Neural cell (in vitro differentiated cells): ENCODE results near the gene PHOSPHO1. TPM values are rescaled to one million over a fixed set of nuclear protein-coding genes. Genes with fewer than 3 reads are reported as not detected.

Experiments
- H2AFZ ChIP-seq: fragments of 200-600, 300-800 bp; sonication (generic), shearing (Covaris generic); 2 replicates; pipeline ENCODE4 v1.6.0; 2014; ENCODE audit warnings: low read depth, mild to moderate bottlenecking, antibody characterized with exemption, low read length, moderate library complexity
- H3F3A ChIP-seq: fragments of 200-600 bp; shearing (Covaris generic); 2 replicates; pipeline ENCODE4 v1.6.1; 2016; ENCODE audit warnings: mild to moderate bottlenecking, moderate library complexity, mixed read lengths, antibody characterized with exemption, low read length; ENCODE audit not compliant: insufficient read depth, poor library complexity, severe bottlenecking
- H3K27ac ChIP-seq: fragments of 200-600, 300-800 bp; sonication (generic), shearing (Covaris generic); 2 replicates; pipeline ENCODE4 v1.5.1; 2014; ENCODE audit warnings: mild to moderate bottlenecking, low read length, moderate library complexity
- H3K27me3 ChIP-seq: fragments of 300-800, 200-600 bp; sonication (generic), shearing (Covaris generic); 2 replicates; pipeline ENCODE4 v1.6.0; 2014; ENCODE audit warnings: mild to moderate bottlenecking, low read depth, low read length, moderate library complexity; ENCODE audit not compliant: insufficient read depth
- H3K36me3 ChIP-seq: fragments of 300-800, 200-600 bp; sonication (generic), shearing (Covaris generic); 2 replicates; pipeline ENCODE4 v1.5.1; 2014; ENCODE audit warnings: mild to moderate bottlenecking, antibody characterized with exemption, low read length, moderate library complexity; ENCODE audit not compliant: insufficient read depth
- H3K4me2 ChIP-seq: fragments of 300-800, 200-600 bp; sonication (generic), shearing (Covaris generic); 2 replicates; pipeline ENCODE4 v1.6.0; 2014; ENCODE audit warnings: mild to moderate bottlenecking, low read length
- H3K4me3 ChIP-seq: fragments of 300-800, 200-600 bp; sonication (generic), shearing (Covaris generic); 2 replicates; pipeline ENCODE4 v1.5.1; 2014; ENCODE audit warnings: mild to moderate bottlenecking, low read length, moderate library complexity
- H3K79me2 ChIP-seq: fragments of 200-600 bp; shearing (Covaris generic); replicated peaks from 2 replicates; pipeline ENCODE4 v1.6.0; 2014; ENCODE audit warnings: mild to moderate bottlenecking, low read length, moderate library complexity; ENCODE audit not compliant: insufficient read depth
- H3K9ac ChIP-seq: fragments of 300-800, 200-600 bp; sonication (generic), shearing (Covaris generic); 2 replicates; pipeline ENCODE4 v1.6.1; 2016; ENCODE audit warnings: mild to moderate bottlenecking, low read length, mixed read lengths
- H3K9me2 ChIP-seq: fragments of 200-600 bp; shearing (Covaris generic); 2 replicates; pipeline ENCODE4 v1.6.1; 2016; ENCODE audit warnings: mild to moderate bottlenecking, low read length, mixed read lengths; ENCODE audit not compliant: insufficient read depth
- H3K9me3 ChIP-seq: fragments of 200-600, 300-800 bp; sonication (generic), shearing (Covaris generic); 2 replicates; pipeline ENCODE4 v1.6.1; 2016; ENCODE audit warnings: mild to moderate bottlenecking, mixed run types, low read length, moderate library complexity, mixed read lengths
- H4K20me1 ChIP-seq: fragments of 200-600 bp; shearing (Covaris generic); 2 replicates; pipeline ENCODE4 v1.6.1; 2016; ENCODE audit warnings: mild to moderate bottlenecking, mixed run types; ENCODE audit not compliant: insufficient read depth
- EP300 ChIP-seq: fragments of 450-650 bp; conservative IDR thresholded peaks from 2 replicates; pipeline ENCODE4 v1.6.1; 2014; ENCODE audit warnings: antibody characterized with exemption, mild to moderate bottlenecking, moderate library complexity; ENCODE audit not compliant: poor library complexity, severe bottlenecking
- EZH2 ChIP-seq: fragments of 200-600, 300-800 bp; shearing (Covaris generic), sonication (generic); IDR thresholded peaks from 2 replicates; pipeline ENCODE4 v1.6.1; 2014; ENCODE audit warnings: antibody characterized with exemption, low read length, borderline replicate concordance, mild to moderate bottlenecking; ENCODE audit not compliant: insufficient read depth, poor library complexity, severe bottlenecking
- MXI1 ChIP-seq: fragments of 450-650 bp; conservative IDR thresholded peaks from 2 replicates; pipeline ENCODE4 v1.6.1; 2014; ENCODE audit warnings: antibody characterized with exemption, mild to moderate bottlenecking; ENCODE audit not compliant: poor library complexity, severe bottlenecking
- POLR2AphosphoS5 ChIP-seq: IDR thresholded peaks from 2 replicates; pipeline ENCODE4 v1.6.1; 2012
- RAD21 ChIP-seq: fragments of 450-650 bp; conservative IDR thresholded peaks from 2 replicates; pipeline ENCODE4 v1.6.1; 2014; ENCODE audit warnings: antibody characterized with exemption, mild to moderate bottlenecking, moderate library complexity
- SMC3 ChIP-seq: fragments of 450-650 bp; conservative IDR thresholded peaks from 2 replicates; pipeline ENCODE4 v1.6.1; 2014; ENCODE audit warnings: antibody characterized with exemption, mild to moderate bottlenecking, moderate library complexity; ENCODE audit not compliant: poor library complexity
- TAF1 ChIP-seq: IDR thresholded peaks from 2 replicates; pipeline ENCODE4 v1.6.1; 2012; ENCODE audit warnings: low read depth
- polyA plus RNA-seq: library from polyadenylated mRNA; depleted of rRNA; stranded (reverse); fragments of >200 nt; gene quantifications from 2 replicates; pipeline ENCODE4 v1.2.3, GENCODE V29; 2014
- TF ChIP-seq, protein P1 (sequence below): fragments of 450-650 bp; IDR thresholded peaks from 2 replicates; pipeline ENCODE4 v1.5.1; 2014; ENCODE audit warnings: antibody characterized with exemption, mild to moderate bottlenecking, moderate library complexity; ENCODE audit not compliant: poor library complexity, severe bottlenecking
- TF ChIP-seq, protein P2 (sequence below): IDR thresholded peaks from 2 replicates; pipeline ENCODE4 v1.6.1; 2012; ENCODE audit warnings: borderline replicate concordance

The PHOSPHO1 gene
- polyA plus RNA-seq, 1 donor from 2014 or later = not detected

DNA sequence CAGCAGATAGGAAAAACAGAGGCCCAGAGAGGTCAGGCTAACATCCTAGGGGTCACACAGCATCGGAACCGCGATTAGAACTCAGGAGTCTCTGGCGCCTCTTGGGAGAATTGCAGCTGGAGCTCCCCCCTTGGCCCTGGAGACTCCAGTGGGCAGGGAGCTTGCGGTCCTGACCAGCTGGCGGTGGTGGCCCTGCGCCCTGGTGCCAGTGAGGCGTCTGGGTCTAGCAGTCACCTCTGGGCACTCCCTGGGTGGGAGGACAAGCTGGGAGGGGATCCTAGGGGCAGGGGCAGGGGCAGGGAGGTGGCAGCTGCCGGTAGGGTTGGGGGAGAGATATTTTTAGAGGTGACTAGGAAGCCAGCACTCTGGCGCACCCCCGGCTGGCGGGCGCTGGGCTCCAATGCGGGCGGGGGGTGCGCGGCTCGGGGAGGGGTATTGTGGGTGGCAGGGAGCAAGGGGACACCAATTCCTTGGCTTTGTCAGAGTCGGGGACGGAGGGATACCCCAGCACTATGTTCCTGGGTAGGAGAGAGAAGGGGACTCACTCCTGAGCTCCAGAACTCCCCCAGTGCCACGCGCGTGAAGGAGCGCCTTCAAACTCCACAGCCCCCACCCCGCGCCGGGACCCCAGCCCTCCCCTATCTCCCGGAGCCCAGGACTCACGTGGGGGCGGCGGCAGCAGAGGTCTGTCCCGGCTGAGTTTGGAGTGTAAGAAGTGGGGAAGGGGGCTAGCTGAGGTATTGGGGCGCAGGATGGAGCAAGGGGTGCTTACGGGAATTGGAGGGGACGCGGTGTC, 584 bp downstream of the PHOSPHO1 start:
- Histone ChIP-seq H3K27me3 (peaks cover 63% of the 10 kb centered on the region), H3K9me2 (no peaks in the 10 kb centered on the region), H3K27ac (no peak overlapping the region), H4K20me1 (no peaks in the 10 kb centered on the region), H3K4me3 (peak overlapping the region; percentile 70), H3K4me2 (peak overlapping the region; percentile 76), H3K36me3 (no peaks in the 10 kb centered on the region), H3K9ac (peak overlapping the region; percentile 45), H3K9me3 (no peaks in the 10 kb centered on the region), H3K79me2 (no peaks in the 10 kb centered on the region), H3F3A (no peaks in the 10 kb centered on the region), H2AFZ (peak overlapping the region; percentile 40)
- TF ChIP-seq TAF1 = no peak

DNA sequence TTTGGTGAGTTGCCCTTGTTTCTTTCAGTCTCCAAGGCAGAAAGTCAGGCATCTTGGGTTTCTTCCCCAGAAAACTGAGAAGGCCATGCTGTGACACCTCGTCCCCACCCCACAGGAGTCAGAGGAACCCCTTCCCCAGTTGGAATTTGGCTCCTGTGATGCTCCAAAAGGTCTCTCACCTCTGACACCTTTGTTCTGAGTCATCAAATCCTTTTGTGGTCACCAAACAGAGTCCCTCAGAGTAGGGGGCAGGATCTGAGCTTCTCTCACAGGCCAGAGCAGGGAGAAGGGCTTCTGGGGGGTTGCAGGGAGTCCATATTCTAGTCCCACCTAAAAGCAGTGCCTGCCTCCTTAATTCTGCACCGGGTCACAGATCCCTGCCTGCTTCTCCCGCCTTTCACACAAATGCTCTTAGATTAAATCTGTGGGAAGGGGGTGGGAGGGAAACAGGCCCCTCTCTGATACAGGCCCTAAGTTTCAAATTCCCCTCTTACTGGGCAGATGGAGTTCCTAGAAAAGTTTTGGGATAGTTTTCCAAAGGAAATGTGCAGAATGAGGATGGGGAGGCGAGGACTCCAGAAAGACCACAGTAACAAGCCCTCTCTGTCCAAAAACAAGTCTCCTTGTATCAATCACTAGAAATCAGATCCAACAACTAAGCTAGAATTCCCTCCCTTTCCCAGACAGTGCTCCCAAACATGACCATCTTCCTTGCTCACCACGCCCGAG, 1.3 kb downstream of the PHOSPHO1 start:
- H2AFZ ChIP-seq = no peak overlapping the region
- no peak overlapping the region for H3K4me3 ChIP-seq
- H3K9ac ChIP-seq = no peak overlapping the region
- peaks cover 70% of the 10 kb centered on the region for H3K27me3 ChIP-seq
- no peaks in the 10 kb centered on the region for H4K20me1 ChIP-seq
- no peak overlapping the region for H3K27ac ChIP-seq
- no peak overlapping the region for H3K4me2 ChIP-seq
- H3K36me3 ChIP-seq = no peaks in the 10 kb centered on the region
- no peaks in the 10 kb centered on the region for H3K9me3 ChIP-seq
- H3K9me2 ChIP-seq = no peaks in the 10 kb centered on the region
- TF ChIP-seq, protein P1, sequence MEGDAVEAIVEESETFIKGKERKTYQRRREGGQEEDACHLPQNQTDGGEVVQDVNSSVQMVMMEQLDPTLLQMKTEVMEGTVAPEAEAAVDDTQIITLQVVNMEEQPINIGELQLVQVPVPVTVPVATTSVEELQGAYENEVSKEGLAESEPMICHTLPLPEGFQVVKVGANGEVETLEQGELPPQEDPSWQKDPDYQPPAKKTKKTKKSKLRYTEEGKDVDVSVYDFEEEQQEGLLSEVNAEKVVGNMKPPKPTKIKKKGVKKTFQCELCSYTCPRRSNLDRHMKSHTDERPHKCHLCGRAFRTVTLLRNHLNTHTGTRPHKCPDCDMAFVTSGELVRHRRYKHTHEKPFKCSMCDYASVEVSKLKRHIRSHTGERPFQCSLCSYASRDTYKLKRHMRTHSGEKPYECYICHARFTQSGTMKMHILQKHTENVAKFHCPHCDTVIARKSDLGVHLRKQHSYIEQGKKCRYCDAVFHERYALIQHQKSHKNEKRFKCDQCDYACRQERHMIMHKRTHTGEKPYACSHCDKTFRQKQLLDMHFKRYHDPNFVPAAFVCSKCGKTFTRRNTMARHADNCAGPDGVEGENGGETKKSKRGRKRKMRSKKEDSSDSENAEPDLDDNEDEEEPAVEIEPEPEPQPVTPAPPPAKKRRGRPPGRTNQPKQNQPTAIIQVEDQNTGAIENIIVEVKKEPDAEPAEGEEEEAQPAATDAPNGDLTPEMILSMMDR = no peak
- TF ChIP-seq TAF1 (no peak), SMC3 (no peak), POLR2AphosphoS5 (no peak), EZH2 (no peak), MXI1 (no peak), RAD21 (no peak), EP300 (no peak)
- TF ChIP-seq, protein P2, sequence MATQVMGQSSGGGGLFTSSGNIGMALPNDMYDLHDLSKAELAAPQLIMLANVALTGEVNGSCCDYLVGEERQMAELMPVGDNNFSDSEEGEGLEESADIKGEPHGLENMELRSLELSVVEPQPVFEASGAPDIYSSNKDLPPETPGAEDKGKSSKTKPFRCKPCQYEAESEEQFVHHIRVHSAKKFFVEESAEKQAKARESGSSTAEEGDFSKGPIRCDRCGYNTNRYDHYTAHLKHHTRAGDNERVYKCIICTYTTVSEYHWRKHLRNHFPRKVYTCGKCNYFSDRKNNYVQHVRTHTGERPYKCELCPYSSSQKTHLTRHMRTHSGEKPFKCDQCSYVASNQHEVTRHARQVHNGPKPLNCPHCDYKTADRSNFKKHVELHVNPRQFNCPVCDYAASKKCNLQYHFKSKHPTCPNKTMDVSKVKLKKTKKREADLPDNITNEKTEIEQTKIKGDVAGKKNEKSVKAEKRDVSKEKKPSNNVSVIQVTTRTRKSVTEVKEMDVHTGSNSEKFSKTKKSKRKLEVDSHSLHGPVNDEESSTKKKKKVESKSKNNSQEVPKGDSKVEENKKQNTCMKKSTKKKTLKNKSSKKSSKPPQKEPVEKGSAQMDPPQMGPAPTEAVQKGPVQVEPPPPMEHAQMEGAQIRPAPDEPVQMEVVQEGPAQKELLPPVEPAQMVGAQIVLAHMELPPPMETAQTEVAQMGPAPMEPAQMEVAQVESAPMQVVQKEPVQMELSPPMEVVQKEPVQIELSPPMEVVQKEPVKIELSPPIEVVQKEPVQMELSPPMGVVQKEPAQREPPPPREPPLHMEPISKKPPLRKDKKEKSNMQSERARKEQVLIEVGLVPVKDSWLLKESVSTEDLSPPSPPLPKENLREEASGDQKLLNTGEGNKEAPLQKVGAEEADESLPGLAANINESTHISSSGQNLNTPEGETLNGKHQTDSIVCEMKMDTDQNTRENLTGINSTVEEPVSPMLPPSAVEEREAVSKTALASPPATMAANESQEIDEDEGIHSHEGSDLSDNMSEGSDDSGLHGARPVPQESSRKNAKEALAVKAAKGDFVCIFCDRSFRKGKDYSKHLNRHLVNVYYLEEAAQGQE = no peak
- H3F3A ChIP-seq = no peaks in the 10 kb centered on the region
- H3K79me2 ChIP-seq = no peaks in the 10 kb centered on the region
